ENCODE data around the gene TRABD2B. TPM values are rescaled to one million over a fixed set of nuclear protein-coding genes. Genes with fewer than 3 reads are reported as not detected.

Gene TRABD2B
- 1 to 10 TPM in 3 of 4 donors, under 1 TPM in 1; 0.83 to 2.6 (median 1.9) TPM for total RNA-seq

- WGBS: 6% methylated on average over 36 of the region's 86 CpGs
Observed at GRCh38 chr1:47997289-47998200, at the start of gene TRABD2B. TSS of gene TRABD2B (minus strand) at chr1:47997385.

GRCh38 chr1:48044311-48044710 lies 47.1 kb upstream of the TRABD2B start:
- Histone ChIP-seq H3K27me3 (peaks cover 4% of the 10 kb centered on the region), H3K36me3 (no peaks in the 10 kb centered on the region), H3K9me3 (no peaks in the 10 kb centered on the region), H3K4me3 (no peak overlapping the region), H3K4me1 (peaks cover 13% of the 10 kb centered on the region), H3K27ac (no peak overlapping the region)
- 92% methylated on average over 2 of the region's 2 CpGs for WGBS
- TF ChIP-seq POLR2AphosphoS5 (IDR thresholded peaks at IDR 0.05) (no peak), EP300 (IDR thresholded peaks at IDR 0.05) (no peak), CTCF (IDR thresholded peaks at IDR 0.05) (no peak), POLR2A (IDR thresholded peaks at IDR 0.05) (no peak)
- no peak for DNase-seq (ENCODE audit: low spot score in 2 of 2)

More at GRCh38 chr1:47997289-47998200, at the start of gene TRABD2B:
- peak; percentile 85 for DNase-seq (ENCODE audit: low spot score in 2 of 2)
- TF ChIP-seq EP300 (IDR thresholded peaks at IDR 0.05) (no peak), POLR2AphosphoS5 (IDR thresholded peaks at IDR 0.05) (peak in 1 of 3 donors; percentile 34), CTCF (IDR thresholded peaks at IDR 0.05) (peak; percentile 90 to 98)
- Histone ChIP-seq H3K36me3 (no peaks in the 10 kb centered on the region), H3K9me3 (no peaks in the 10 kb centered on the region), H3K27me3 (peaks cover 25% of the 10 kb centered on the region), H3K27ac (peak within 1 kb of the TSS; percentile 79), H3K4me1 (peaks cover 26% of the 10 kb centered on the region), H3K4me3 (peak within 1 kb of the TSS; percentile 80)

DNA sequence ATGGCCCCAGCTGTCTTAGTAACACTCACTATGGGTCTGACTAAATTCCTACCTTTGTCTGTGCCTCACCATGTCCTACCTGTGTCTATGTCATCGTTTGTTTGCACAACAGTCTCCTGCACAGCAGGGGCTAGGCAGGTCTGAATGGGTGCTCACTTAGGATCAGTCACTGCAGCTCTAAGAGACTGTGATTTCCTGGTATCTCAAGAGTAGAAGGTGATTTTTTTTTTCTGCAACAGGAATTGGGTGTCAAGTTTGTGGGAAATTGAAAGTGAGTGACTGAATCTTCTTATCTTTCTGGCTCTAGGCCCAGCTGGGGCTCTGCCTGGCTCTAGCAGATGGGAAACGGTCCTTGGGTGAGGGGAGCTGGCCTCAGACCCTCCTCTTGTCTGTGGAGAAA lies 46.4 kb upstream of the TRABD2B start:
- TF ChIP-seq EP300 (IDR thresholded peaks at IDR 0.05): no peak
- no peak for TF ChIP-seq POLR2AphosphoS5 (IDR thresholded peaks at IDR 0.05)
- Histone ChIP-seq H3K36me3 (no peaks in the 10 kb centered on the region), H3K4me1 (peaks cover 17% of the 10 kb centered on the region), H3K27ac (no peak overlapping the region), H3K4me3 (no peak overlapping the region), H3K27me3 (peaks cover 4% of the 10 kb centered on the region), H3K9me3 (no peaks in the 10 kb centered on the region)
- DNase-seq (ENCODE audit: low spot score in 2 of 2): no peak
- whole genome bisulfite sequencing: 46% methylated on average over 1 of the region's 2 CpGs

- Histone ChIP-seq H3K36me3 (no peaks in the 10 kb centered on the region), H3K4me3 (no peak overlapping the region), H3K27me3 (peaks cover 9% of the 10 kb centered on the region), H3K9me3 (no peaks in the 10 kb centered on the region), H3K4me1 (peaks cover 14% of the 10 kb centered on the region), H3K27ac (no peak overlapping the region)
- 74% methylated on average over 4 of the region's 6 CpGs for WGBS
- TF ChIP-seq POLR2AphosphoS5 (IDR thresholded peaks at IDR 0.05) (no peak), CTCF (IDR thresholded peaks at IDR 0.05) (no peak), EP300 (IDR thresholded peaks at IDR 0.05) (no peak), POLR2A (IDR thresholded peaks at IDR 0.05) (no peak)
- DNase-seq (ENCODE audit: low spot score in 2 of 2): no peak
Observed at GRCh38 chr1:48040154-48040553, 43.0 kb upstream of the TRABD2B start.

GRCh38 chr1:48039088-48040054 lies 42.2 kb upstream of the TRABD2B start:
- Histone ChIP-seq H3K27ac (no peak overlapping the region), H3K4me3 (no peak overlapping the region), H3K27me3 (peaks cover 9% of the 10 kb centered on the region), H3K36me3 (no peaks in the 10 kb centered on the region), H3K4me1 (peaks cover 14% of the 10 kb centered on the region), H3K9me3 (no peaks in the 10 kb centered on the region)
- no peak for TF ChIP-seq EP300 (IDR thresholded peaks at IDR 0.05)
- TF ChIP-seq CTCF (IDR thresholded peaks at IDR 0.05): no peak
- TF ChIP-seq POLR2AphosphoS5 (IDR thresholded peaks at IDR 0.05): no peak
- TF ChIP-seq POLR2A (IDR thresholded peaks at IDR 0.05): no peak
- 35% methylated on average over 12 of the region's 12 CpGs for WGBS
- DNase-seq (ENCODE audit: low spot score in 2 of 2): no peak
